Stimulated activated CD4-positive, alpha-beta T cell treated with anti-CD3 and anti-CD28 coated beads, TNF-alpha, amount 100 ng/mL, for 1 hour (primary cell): ENCODE data around the gene VIP.

Experiments
- DNase-seq, 3 donors: peaks; one replicate each; pipeline ENCODE4 v3.0.0-alpha.2; 2020; ENCODE audit warnings: low read depth in 3 of 3, low spot score in 1 of 3

Gene VIP

DNA sequence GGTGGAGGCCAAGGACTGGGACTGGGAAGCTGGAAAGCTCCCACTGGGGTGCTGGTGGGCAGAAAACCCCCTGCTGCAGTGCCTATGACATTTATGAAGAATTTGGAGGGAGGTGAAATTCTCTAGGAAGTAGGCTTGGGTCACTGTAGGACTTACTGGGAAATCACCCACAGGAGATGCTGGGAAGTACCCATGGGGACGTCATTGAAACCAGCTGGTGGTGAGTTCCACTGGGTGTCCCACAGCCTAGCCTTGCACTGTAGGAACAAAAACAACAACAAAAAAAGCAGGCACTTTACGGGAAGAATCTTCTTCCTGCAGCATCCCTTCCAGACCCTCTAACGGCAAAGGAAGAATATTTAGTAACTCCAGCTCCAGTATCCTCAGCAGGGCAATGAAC, 26.2 kb downstream of the VIP start:
- no peak for DNase-seq

DNA sequence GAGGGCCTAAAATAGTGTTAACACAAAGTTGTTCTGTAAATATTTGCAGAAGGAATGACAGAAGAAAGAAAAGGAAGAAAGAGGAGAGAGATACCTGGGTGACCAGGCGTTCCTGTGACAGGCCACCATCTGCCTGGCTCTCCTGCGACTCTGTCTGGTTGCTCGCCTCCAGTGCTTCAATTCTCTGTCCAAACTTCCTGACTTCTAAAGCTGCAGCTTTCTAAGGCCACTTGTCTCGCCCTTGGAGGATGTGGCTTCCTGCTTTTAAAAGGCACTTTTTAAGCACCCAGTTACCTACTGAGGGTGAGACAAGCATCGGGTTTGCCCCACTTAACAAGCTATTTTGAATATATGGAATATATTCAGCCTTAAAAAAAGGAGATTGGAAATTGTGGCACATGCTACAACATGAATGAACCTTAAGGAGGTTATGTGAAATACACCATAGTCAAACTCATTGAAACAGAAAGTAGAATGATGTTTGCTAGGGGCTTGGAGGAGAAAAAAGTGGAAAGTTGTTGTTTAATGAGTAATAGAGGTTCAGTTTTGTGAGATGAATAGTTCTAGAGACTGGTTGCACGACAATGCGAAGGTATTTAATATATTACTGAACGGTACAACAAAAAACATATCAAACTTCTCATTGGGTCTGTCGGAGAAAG, 32.8 kb downstream of the VIP start:
- no peak for DNase-seq

DNA sequence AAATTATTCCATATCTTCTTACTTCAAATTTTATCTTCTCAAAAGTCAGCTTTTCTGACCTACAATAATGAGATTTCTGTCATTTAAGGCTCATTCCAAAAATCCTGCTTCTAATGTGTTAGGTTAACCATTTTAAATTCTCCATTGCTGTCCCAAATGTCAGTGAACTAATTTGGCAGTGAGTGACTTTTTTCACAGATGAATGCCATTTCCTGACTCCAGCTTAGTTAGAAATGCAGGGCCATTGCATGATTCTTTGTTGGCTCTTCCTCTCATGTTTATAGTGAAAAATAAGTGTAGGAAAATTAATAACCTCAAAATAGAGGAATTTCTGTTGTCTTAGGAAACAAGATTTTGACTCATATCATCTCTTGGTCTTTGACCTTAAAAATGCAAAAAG, 44.1 kb downstream of the VIP start:
- no peak for DNase-seq

DNA sequence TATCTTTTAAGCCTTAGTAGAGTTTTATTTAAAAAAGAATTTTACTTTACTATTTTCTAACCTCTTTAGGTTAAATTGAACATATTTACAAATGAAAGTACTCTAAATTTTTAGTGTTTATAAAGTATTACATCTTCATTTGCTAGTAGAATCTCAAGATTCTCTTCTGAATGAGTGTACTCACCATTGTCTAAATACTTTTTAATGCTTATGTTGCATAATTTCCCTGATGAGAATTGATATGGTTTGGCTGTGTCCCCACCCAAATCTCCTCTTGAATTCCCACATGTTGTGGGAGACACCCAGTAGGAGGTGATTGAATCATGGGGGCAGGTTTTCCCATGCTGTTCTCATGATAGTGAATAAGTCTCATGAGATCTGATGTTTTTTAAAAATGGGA, 53.6 kb downstream of the VIP start:
- DNase-seq = no peak
